ENCODE data around the gene TTI1.
A peak's percentile ranks its signal among the peaks of the same experiment; 100 is the strongest.

TTI1 gene

DNA sequence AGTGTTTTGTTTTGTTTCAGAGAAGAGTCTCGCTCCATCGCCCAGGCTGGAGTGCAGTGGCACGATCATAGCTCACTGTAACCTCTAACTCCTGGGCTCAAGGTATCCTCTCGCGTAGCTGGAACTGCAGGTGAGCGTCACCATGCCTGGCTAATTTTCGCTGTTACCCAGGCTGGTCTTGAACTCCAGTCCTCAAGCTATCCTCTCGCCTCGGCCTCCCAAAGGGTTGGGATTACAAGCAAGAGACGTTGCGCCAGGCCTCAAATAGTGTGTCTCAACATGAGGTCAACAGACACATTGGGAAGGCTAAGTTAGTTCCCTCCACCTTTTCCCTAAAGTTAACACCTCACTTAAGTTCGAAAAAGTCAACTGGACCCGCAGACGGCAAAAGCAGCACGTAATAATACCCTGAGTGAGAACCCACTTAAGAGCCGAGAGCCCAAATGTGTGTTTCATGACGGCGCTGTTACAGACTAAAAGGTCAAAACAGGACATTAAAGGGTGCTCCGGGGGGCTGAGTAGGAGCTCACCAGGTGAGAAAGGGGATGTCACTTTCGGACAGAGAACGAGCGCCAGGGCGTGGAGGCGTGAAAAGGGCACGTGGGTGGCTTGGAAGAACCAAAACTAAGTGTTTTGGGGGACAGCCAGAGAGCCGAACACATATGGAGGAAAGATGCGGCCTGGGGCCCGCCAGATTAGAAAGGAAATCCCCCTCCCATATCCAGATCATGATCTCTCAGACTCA lies 499 bp downstream of the TTI1 start:
- Histone ChIP-seq H3K4me3 (ENCODE audit: low read depth, low read length) (peak overlapping the region; percentile 99), H3K36me3 (ENCODE audit: insufficient read depth, low read length) (peaks cover 17% of the 10 kb centered on the region; the same call in 1 of the 2 replicates), H3K79me2 (ENCODE audit: control insufficient read depth, insufficient read depth, low read length, unreplicated experiment) (peaks cover 99% of the 10 kb centered on the region), H3K27me3 (ENCODE audit: insufficient read depth, low read length) (no peaks in the 10 kb centered on the region), H3K4me1 (ENCODE audit: control insufficient read depth, insufficient read depth, low read length, unreplicated experiment) (peaks cover 37% of the 10 kb centered on the region), H3K27ac (ENCODE audit: low read depth, low read length) (peak overlapping the region; percentile 77), H2AFZ (ENCODE audit: low read length, unreplicated experiment) (peak overlapping the region; percentile 99)

DNA sequence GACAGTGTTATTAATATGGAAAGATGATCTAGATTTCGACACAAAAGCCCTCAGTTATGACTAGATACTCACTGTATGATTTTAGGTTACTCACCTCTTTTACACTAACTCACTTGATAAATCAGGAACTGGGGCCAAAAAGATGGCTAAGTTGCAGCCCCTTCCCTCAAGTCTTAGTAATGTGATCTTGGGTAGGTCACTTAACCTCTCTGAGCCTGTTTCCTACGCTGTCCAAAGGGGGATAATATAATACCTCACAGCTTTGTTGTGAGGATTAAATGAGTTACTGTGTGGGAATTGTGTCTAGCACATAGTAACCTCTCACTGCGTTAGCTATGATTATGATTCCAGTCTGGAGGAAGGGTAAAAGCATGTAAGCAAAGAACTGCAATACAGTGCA lies 1.3 kb downstream of the TTI1 start:
- Histone ChIP-seq H3K27me3 (ENCODE audit: insufficient read depth, low read length) (no peaks in the 10 kb centered on the region), H2AFZ (ENCODE audit: low read length, unreplicated experiment) (no peak overlapping the region), H3K4me3 (ENCODE audit: low read depth, low read length) (peak overlapping the region; percentile 99), H3K79me2 (ENCODE audit: control insufficient read depth, insufficient read depth, low read length, unreplicated experiment) (peaks cover 97% of the 10 kb centered on the region), H3K36me3 (ENCODE audit: insufficient read depth, low read length) (peaks cover 11% of the 10 kb centered on the region; the same call in 1 of the 2 replicates), H3K4me1 (ENCODE audit: control insufficient read depth, insufficient read depth, low read length, unreplicated experiment) (peaks cover 37% of the 10 kb centered on the region), H3K27ac (ENCODE audit: low read depth, low read length) (no peak overlapping the region)

DNA sequence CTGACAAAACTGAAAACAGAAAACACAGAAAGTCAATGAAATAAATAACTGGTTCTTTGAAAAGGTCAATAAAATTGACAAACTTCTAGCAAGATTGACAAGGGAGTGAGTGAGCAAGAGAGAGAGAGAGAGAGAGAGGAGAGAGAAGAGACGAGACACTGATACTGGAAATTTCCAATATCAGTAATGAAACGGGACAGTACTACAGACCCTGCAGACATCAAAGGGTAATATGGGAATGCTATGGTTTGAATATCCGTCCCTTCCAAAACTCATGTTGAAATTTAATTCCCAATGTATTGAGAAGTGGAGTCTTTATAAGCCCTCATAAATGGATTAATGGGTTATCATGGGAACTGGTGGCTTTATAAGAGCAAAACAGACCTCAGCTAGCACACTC lies 3.8 kb downstream of the TTI1 start:
- H3K4me1 ChIP-seq (ENCODE audit: control insufficient read depth, insufficient read depth, low read length, unreplicated experiment): peaks cover 18% of the 10 kb centered on the region
- H3K4me3 ChIP-seq (ENCODE audit: low read depth, low read length): no peak overlapping the region
- H3K79me2 ChIP-seq (ENCODE audit: control insufficient read depth, insufficient read depth, low read length, unreplicated experiment): peaks cover 98% of the 10 kb centered on the region
- H3K36me3 ChIP-seq (ENCODE audit: insufficient read depth, low read length): peaks cover 5% of the 10 kb centered on the region; the same call in 1 of the 2 replicates
- H3K27ac ChIP-seq (ENCODE audit: low read depth, low read length): no peak overlapping the region
- H2AFZ ChIP-seq (ENCODE audit: low read length, unreplicated experiment): no peak overlapping the region
- no peaks in the 10 kb centered on the region for H3K27me3 ChIP-seq (ENCODE audit: insufficient read depth, low read length)

DNA sequence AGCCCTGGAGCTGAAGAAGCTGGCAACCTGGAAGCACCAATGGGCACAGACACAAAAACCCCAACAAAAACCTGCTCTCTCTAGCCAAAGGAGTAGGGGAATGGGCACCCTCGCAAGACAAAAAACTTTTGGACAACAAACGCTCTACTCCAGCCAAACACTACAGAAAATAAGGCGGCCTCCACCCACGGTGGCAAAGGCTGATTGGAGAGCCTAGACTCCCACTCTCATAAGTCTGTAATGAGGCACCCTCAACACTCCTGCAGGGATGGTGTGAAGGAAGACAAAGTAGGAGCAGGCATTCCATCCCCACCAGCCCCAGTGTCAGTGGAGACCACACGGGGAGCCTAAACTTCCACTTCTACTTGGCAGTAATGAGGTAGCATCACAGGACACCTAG lies 8.8 kb downstream of the TTI1 start:
- H2AFZ ChIP-seq (ENCODE audit: low read length, unreplicated experiment): no peak overlapping the region
- H3K27me3 ChIP-seq (ENCODE audit: insufficient read depth, low read length): no peaks in the 10 kb centered on the region
- peaks cover 87% of the 10 kb centered on the region for H3K79me2 ChIP-seq (ENCODE audit: control insufficient read depth, insufficient read depth, low read length, unreplicated experiment)
- H3K4me1 ChIP-seq (ENCODE audit: control insufficient read depth, insufficient read depth, low read length, unreplicated experiment): peaks cover 10% of the 10 kb centered on the region
- H3K4me3 ChIP-seq (ENCODE audit: low read depth, low read length): no peak overlapping the region
- H3K36me3 ChIP-seq (ENCODE audit: insufficient read depth, low read length): peaks cover 8% of the 10 kb centered on the region; the same call in 1 of the 2 replicates
- no peak overlapping the region for H3K27ac ChIP-seq (ENCODE audit: low read depth, low read length)

DNA sequence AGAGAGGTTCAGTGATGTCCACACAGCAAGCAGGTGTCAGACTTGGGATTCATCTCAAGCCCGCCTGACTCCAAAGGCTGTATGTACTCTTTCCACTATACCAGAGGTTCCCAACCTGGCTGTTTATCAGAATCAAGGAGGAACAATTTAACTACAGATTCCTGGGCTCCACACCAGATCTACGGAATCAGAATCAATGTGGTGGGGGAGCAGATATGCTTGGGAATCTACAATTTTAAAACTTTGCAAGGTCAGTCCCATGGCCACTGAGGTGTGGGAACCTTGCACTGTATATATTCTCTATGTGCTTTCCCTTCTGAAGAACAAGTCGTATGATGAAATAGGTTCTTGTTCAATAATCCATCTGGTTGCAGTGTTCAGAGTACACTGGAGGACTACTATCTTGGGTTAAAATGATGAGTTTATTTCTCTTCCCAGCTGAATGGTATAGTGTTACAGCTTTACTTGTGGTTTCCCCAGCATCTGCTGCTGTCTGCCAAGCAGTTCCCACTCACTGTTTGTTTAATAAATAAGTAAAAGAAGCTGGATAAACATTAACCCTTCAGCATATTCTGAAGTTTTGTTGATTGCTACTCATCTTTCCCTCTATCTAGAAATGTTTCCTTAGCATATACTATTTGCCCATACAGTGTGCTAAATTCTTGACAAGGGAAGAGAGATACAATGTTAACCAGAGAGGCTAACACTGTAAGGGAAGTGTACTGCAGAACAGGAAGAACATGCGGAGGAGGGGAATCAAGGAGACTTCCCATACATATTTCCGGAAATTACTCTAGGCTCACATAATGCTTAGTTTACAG lies 9.9 kb downstream of the TTI1 start:
- Histone ChIP-seq H3K27me3 (ENCODE audit: insufficient read depth, low read length) (no peaks in the 10 kb centered on the region), H3K36me3 (ENCODE audit: insufficient read depth, low read length) (peaks cover 19% of the 10 kb centered on the region), H3K79me2 (ENCODE audit: control insufficient read depth, insufficient read depth, low read length, unreplicated experiment) (peaks cover 79% of the 10 kb centered on the region), H3K4me3 (ENCODE audit: low read depth, low read length) (no peak overlapping the region), H3K27ac (ENCODE audit: low read depth, low read length) (peak overlapping the region; percentile 40; the same call in 1 of the 2 replicates), H3K4me1 (ENCODE audit: control insufficient read depth, insufficient read depth, low read length, unreplicated experiment) (peaks cover 10% of the 10 kb centered on the region), H2AFZ (ENCODE audit: low read length, unreplicated experiment) (no peak overlapping the region)

DNA sequence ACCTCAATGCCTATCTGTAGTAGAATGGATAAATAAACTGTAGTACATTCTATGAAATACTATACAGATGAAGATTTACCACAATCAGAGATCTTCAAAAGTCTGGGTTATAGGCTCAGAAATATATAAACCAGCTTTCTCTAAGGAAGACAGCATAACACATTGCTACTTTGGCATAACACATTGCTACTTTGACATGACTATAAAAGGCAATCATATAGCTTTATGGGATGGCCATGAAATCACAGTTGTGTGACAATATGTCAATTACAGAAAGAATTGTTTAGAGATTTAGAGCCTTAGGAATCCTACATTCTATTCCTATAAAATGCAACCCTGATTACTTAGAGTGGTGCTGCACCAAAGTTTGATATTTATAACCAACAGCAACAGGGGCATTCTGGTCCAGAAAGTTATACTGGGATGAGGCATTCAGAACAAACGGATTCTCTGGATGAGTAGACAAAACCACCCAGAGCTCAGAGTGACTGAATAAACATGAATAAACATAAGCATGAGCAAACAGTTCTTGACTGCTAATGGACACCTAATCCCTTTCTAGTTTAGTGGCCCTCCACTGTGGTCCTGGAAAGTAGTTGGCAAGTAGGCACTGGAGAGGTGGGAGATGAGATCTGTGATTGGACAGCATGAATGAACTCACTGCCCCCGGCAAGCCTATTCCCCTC lies 12.0 kb downstream of the TTI1 start:
- Histone ChIP-seq H3K4me3 (ENCODE audit: low read depth, low read length) (no peak overlapping the region), H3K27ac (ENCODE audit: low read depth, low read length) (no peak overlapping the region), H3K27me3 (ENCODE audit: insufficient read depth, low read length) (no peaks in the 10 kb centered on the region), H3K79me2 (ENCODE audit: control insufficient read depth, insufficient read depth, low read length, unreplicated experiment) (peaks cover 61% of the 10 kb centered on the region), H3K4me1 (ENCODE audit: control insufficient read depth, insufficient read depth, low read length, unreplicated experiment) (peaks cover 10% of the 10 kb centered on the region), H3K36me3 (ENCODE audit: insufficient read depth, low read length) (peaks cover 36% of the 10 kb centered on the region), H2AFZ (ENCODE audit: low read length, unreplicated experiment) (no peak overlapping the region)

DNA sequence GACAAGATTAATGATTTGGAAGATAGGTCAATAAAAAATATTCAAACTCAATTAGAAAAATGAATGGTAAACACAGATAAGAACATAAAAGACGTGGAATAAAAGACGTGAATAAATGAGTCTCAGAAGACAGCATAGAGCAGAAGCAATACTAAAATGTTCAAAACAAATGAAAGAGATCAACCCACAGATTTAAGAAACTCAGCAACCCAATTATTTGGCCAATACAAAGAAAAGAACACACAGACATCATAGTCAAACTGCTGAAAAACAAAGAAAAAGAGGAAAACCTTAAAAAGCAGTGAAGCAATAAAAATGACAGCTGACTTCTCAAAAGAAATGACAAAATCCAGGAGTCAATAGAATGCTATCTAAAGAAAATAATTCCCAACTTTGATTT lies 14.9 kb downstream of the TTI1 start:
- Histone ChIP-seq H3K79me2 (ENCODE audit: control insufficient read depth, insufficient read depth, low read length, unreplicated experiment) (peaks cover 53% of the 10 kb centered on the region), H3K36me3 (ENCODE audit: insufficient read depth, low read length) (peaks cover 51% of the 10 kb centered on the region), H3K27ac (ENCODE audit: low read depth, low read length) (no peak overlapping the region), H3K4me3 (ENCODE audit: low read depth, low read length) (no peak overlapping the region), H3K27me3 (ENCODE audit: insufficient read depth, low read length) (no peaks in the 10 kb centered on the region), H3K4me1 (ENCODE audit: control insufficient read depth, insufficient read depth, low read length, unreplicated experiment) (peaks cover 4% of the 10 kb centered on the region), H2AFZ (ENCODE audit: low read length, unreplicated experiment) (no peak overlapping the region)

DNA sequence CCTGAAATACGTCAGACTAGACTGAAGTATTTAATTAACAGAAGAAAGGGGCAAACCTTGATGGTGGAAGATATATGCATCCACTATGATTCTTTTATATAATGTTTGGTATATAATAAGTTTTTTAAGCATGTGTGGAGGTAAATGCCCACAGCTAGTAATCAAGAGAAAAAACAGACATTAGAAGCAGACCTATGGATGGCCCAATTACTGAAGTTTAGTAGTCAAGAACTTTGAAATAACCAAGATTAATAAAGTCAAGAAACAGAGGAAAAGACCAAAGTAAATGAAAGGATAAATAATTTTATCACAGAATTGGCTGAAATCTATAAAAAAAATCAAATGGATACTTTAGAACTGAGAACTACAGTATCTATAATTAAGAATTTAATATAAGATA lies 15.3 kb downstream of the TTI1 start:
- H3K4me3 ChIP-seq (ENCODE audit: low read depth, low read length): no peak overlapping the region
- H3K79me2 ChIP-seq (ENCODE audit: control insufficient read depth, insufficient read depth, low read length, unreplicated experiment): peaks cover 50% of the 10 kb centered on the region
- peaks cover 51% of the 10 kb centered on the region for H3K36me3 ChIP-seq (ENCODE audit: insufficient read depth, low read length)
- no peak overlapping the region for H2AFZ ChIP-seq (ENCODE audit: low read length, unreplicated experiment)
- H3K4me1 ChIP-seq (ENCODE audit: control insufficient read depth, insufficient read depth, low read length, unreplicated experiment): no peaks in the 10 kb centered on the region
- no peaks in the 10 kb centered on the region for H3K27me3 ChIP-seq (ENCODE audit: insufficient read depth, low read length)
- no peak overlapping the region for H3K27ac ChIP-seq (ENCODE audit: low read depth, low read length)

DNA sequence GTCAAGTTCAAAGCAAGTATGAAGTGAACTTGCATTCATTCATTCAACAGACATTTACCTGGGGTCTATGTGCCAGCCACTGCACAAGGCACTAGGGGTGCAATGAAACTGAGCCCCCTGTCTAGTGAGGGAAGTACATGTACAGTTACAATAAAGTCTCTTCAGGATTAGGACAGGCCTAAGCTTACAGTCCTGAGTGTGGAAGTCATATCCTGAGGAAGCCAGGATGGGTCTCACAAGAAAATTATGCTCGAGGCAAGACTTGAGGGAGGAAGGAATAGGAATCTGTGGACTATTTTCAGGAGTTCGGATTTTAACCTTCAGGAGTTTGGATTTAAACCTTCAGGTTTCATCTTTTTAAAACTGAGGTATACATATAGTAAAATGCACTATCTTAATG lies 19.4 kb downstream of the TTI1 start:
- peaks cover 56% of the 10 kb centered on the region for H3K36me3 ChIP-seq (ENCODE audit: insufficient read depth, low read length)
- peaks cover 30% of the 10 kb centered on the region for H3K79me2 ChIP-seq (ENCODE audit: control insufficient read depth, insufficient read depth, low read length, unreplicated experiment)

DNA sequence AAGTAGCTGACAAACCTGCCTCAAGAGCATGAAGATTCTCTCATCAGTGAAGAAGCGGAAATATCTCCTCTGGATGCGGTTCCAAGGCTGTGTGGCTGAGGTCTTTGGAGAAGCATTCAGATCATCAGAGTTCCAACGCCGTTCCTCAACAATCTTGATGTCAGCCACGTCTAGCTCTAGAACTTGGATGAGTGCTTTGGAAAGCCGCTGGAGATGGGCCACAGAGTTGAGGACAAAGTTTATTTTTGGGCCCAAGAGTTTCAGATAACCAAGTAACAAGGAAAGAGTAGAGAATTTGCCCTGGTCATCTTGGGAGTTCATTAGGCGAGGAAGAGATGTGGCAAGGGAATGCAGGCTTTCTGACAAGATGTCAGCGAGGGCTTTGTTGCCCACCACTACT lies 20.9 kb downstream of the TTI1 start:
- no peak overlapping the region for H3K4me3 ChIP-seq (ENCODE audit: low read depth, low read length)
- H3K79me2 ChIP-seq (ENCODE audit: control insufficient read depth, insufficient read depth, low read length, unreplicated experiment): peaks cover 34% of the 10 kb centered on the region
- no peak overlapping the region for H3K27ac ChIP-seq (ENCODE audit: low read depth, low read length)
- no peak overlapping the region for H2AFZ ChIP-seq (ENCODE audit: low read length, unreplicated experiment)
- no peaks in the 10 kb centered on the region for H3K4me1 ChIP-seq (ENCODE audit: control insufficient read depth, insufficient read depth, low read length, unreplicated experiment)
- peaks cover 40% of the 10 kb centered on the region for H3K36me3 ChIP-seq (ENCODE audit: insufficient read depth, low read length)
- H3K27me3 ChIP-seq (ENCODE audit: insufficient read depth, low read length): no peaks in the 10 kb centered on the region

More for the DNA sequence above, 19.4 kb downstream of the TTI1 start:
- Histone ChIP-seq H3K27me3 (ENCODE audit: insufficient read depth, low read length) (no peaks in the 10 kb centered on the region), H2AFZ (ENCODE audit: low read length, unreplicated experiment) (no peak overlapping the region), H3K4me1 (ENCODE audit: control insufficient read depth, insufficient read depth, low read length, unreplicated experiment) (no peaks in the 10 kb centered on the region), H3K27ac (ENCODE audit: low read depth, low read length) (no peak overlapping the region), H3K4me3 (ENCODE audit: low read depth, low read length) (no peak overlapping the region)
